GM21526 (cell line): ENCODE measurements around the gene BEND6.
"Not testable (repeated sequence)": the region's sequence is repeated elsewhere in the genome, so short reads cannot be mapped to it uniquely, and the experiment has no call there.

Experiments used
- ATAC-seq: cut with Tn5 transposase; IDR thresholded peaks from one replicate; pipeline ENCODE4 v1.9.1; 2021; ENCODE audit warnings: moderate library complexity; ENCODE audit not compliant: unreplicated experiment, low FRiP score

BEND6 gene

DNA sequence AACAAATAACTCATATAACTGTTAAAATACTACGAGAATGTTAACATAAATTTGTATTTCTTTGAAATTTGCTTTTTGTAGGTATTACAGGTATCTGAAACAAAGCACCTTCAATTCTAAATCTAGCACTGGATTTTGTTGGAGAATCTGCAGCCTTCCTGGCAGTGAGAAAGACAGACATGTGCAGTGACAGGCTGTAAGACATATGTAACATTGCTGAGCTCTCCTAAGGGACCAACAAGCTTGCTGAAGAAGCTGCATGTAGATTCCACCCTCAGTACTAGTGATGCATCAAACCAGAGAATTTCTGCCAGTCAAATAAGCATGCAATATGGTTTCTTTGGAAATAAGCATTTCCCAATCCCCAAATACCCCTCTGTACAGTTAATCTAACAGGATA is 71.1 kb downstream of the BEND6 start:
- ATAC-seq, result no peak

DNA sequence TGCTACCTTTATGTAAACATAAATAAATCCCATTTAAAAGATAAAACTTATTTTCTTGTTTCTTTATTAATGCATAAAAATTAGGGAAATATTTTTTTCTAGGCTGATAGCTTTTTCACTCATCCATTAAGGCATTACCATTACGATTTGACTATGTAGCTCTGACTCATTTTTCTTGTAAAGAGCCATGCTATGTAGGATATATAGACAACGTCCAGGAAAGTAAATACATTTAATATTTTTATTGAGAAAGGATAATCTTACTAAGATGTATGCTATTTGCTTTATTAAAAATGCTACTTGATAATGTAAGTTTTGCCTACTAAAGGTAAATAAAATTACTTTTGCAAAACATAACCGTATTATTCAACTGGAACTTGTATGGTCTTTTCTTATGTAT is 72.4 kb downstream of the BEND6 start:
- ATAC-seq, result no peak

GRCh38 chr6:57029213-57029612 is 74.3 kb downstream of the BEND6 start:
- no peak for ATAC-seq

DNA sequence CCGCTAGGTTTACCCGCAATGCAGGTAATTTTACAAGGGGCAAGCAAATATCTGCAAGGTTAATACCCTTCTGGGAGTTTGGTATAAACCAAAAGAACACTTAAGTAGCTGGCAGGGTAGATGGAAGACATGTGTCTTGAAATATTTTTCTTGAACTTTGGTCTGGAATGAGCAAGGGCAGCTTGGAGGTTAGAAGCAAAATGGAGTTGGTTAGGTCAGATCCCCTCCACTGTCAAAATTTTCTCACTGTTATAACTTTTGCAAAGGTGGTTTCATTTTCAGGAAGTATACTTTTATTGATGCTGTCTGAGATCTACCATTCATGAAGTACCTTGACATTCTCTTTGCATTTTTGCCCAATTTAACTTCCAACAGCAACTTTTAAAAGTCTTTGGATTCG is 78.3 kb downstream of the BEND6 start:
- ATAC-seq, result no peak

- no peak for ATAC-seq
Measured at GRCh38 chr6:57035549-57035948, 80.6 kb downstream of the BEND6 start.

- no peak for ATAC-seq
Measured at GRCh38 chr6:57038906-57039305, 84.0 kb downstream of the BEND6 start.

- no peak for ATAC-seq
Measured at GRCh38 chr6:57040011-57040410, 85.1 kb downstream of the BEND6 start.

DNA sequence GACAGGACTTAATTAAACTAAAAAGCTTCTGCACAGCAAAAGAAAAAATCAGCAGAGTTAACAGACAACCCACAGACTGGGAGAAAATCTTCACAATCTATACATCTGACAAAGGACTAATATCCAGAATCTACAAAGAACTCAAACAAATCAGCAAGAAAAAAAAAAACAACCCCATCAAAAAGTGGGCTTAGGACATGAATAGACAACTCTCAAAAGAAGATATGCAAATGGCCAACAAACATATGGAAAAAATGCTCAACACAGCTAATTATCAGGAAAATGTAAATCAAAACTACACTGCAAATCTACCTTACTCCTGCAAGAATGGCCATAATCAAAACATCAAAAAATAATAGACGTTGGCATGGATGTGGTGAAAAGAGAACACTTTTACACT is 89.2 kb downstream of the BEND6 start:
- ATAC-seq, result not testable (repeated sequence)

DNA sequence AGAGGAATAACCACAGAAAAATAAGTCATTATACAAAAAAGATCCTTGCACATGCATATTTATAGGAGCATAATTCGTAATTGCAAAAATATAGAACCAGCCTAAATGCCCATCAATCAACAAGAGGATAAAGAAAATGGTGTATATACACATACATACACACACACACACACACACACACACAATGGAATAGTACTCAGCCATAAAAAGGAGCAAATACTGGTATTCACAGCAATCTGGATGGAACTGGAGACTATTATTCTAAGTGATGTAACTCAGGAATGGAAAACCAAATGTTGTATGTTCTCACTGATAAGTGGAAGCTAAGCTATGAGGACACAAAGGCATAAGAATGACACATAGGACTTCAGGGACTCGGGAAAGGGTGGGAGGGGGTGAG is 89.7 kb downstream of the BEND6 start:
- no peak for ATAC-seq

DNA sequence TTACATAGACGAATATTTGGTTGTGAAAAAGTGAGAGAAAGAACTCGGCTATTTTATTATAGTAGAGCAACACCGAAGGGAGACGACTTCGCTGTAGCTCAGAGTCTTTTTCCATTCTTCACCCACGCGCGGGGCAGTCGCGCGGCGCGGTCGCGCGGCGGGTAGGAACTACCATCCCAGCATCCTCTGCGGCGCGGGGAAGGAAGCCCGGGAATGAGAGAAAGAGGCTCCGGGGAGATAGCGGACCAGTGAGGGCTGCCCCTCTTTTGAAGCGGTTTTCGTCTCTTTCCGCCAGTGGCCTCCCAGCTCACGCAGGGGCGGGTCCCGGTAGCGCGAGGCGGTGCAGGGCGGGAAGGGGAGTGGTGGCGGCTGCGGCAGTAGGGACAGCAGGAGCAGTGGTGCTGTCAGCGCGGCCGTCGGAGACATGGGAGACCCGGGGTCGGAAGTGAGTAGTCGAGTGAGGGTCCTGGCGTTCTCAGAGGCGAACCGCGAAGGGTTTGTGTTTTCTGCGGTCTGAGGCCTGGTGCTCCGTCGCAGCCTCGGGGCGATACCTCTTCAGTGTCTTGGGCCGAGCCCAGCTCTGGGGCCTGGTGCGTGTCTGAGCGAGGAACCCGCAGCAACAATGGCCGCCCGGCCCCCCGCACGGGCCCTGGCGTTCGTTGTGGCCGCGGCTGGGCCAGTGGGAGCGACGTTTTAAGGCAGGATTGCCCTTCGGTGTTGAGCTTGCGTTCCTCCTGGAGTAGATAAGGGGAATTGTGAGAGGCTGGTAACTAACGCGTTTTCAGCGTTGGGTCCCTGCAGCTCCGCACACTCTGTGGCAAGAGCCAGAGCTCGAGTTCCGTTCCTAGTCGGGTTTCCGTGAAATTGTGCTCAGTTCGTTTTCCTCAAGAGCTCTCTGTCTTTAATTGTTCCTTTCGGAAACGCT is 91.7 kb downstream of the BEND6 start, which contains the start of gene KIAA1586:
TSS of gene KIAA1586 (plus strand) at position 362 of the 925 bp plus-strand sequence. CDS start at position 425, 63 bp downstream.
- ATAC-seq, result peak; percentile 95

- peak; percentile 34 for ATAC-seq
Measured at GRCh38 chr6:57047257-57047585, 92.3 kb downstream of the BEND6 start.

DNA sequence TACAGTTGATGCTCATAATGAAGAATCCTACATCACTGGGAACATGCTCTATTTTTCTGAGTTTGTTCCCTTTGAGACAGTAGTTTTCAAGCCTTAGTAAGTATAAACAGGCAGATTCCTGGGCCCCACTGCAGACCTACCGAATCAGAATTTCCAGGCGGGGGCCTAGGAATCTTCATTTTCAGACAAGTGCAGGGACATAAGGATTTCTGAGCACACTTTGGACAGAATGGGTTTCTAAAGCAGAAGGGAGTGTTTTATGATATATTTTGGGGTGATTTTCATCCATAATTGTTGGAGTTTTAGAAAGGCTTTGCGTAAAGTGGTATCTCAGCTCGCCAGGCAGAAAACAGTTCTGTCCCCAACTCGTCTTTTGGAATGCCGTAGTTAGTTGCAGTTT is 93.0 kb downstream of the BEND6 start:
- peak; percentile 1 for ATAC-seq

DNA sequence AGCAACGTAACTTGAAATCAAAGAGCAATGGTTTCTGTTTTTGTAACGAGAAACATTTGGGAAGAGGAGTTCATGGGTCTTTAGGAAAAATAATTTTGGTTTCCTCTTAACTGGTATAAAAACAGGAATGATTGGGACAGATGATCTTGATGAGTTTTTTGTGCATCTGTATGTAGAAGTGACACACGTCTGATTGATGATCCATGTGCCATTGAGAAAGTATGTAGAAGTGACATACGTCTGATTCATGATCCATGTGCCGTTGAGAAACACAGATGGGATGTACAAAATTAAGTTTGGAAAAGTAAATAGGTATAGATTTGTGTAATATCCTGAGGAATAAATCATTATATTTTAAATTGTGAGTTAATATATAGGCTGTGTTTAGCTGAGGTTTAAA is 93.7 kb downstream of the BEND6 start:
- no peak for ATAC-seq

- no peak for ATAC-seq
Measured at GRCh38 chr6:57063847-57064246, 108.9 kb downstream of the BEND6 start.

- no peak for ATAC-seq
Measured at GRCh38 chr6:57064809-57065208, 109.9 kb downstream of the BEND6 start.

- ATAC-seq, result no peak
Measured at GRCh38 chr6:57068061-57068460, 113.2 kb downstream of the BEND6 start.

- no peak for ATAC-seq
Measured at GRCh38 chr6:57069228-57069627, 114.3 kb downstream of the BEND6 start.

DNA sequence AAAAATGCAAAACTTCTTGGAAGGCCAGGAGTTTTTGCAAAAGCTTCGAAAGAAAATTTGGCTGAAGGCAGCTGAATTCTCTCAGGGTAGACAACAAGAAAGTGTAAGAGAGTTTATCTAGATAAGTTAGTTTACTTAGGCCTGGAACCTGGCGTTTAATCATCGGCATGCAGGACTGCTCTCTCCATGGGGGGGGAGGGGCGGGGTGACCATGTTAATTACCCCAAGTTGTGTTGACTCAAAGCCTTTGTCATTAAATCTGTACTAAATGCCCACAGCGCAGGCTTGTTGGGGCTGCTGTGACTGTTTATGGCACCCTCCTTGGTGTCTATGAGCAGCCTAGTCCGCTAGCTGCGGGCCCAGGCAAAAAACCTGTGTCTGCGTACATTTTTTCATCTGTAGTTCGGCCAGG is 115.0 kb downstream of the BEND6 start:
- no peak for ATAC-seq

DNA sequence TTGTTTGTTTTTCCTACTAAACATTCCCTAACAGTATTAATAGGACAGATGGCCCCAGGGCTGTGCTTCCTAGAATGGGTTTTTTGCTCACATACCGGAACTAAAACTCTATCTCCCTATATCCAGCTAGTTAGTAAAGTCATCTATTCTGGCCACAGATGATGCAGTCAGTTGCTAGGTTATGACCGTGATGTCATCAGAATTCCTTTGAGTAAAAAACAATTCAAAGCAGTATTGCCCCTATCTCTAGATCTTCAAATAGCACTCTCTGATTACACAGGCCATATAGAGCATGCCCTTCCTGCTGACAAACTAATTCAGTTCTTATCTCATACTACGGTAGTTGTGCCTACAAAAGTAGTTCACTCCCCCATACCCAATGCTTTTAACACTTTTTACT is 117.2 kb downstream of the BEND6 start:
- no peak for ATAC-seq

DNA sequence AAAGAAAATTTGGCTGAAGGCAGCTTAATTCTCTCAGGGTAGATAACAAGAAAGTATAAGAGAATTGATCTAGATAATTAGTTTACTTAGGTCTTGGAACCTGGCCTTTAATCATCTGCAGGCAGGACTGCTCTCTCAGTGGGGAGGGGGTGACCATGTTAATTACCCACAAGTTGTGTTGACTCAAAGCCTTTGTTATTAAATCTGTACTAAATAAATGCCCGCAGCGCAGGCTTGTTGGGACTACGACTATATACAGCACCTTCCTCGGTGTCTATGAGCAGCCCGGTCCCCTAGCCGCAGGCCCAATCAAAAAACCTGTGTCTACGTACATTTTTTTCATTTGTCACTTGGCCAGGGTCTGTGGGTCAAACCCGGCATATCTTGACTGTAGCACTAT is 119.5 kb downstream of the BEND6 start:
- no peak for ATAC-seq

DNA sequence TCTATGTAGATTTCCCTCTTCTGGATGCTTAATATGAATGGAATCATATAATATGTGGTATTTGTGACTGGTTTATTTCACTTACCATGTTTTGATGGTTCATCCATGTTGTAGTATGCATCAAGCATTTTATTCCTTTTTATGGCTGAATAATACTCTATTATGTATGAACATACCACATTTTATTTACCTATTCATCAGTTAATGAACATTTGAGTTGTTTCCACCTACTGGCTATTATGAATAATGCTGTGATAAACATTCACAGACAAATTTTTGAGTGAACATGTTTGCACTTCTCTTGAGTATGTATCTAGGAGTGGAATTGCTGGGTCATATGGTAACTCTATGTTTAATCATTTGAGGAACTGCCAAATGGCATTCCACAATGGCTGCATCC is 120.2 kb downstream of the BEND6 start:
- ATAC-seq, result no peak
